IPS DF 4.7 (cell line): ENCODE results near the gene FUT6.
"Not testable (repeated sequence)": the region's sequence is repeated elsewhere in the genome, so short reads cannot be mapped to it uniquely, and the experiment has no call there.

Experiments used
- DNase-seq: peaks from one replicate; pipeline ENCODE4 v3.0.0-alpha.2; 2013; ENCODE audit warnings: low spot score; ENCODE audit errors: extremely low read depth

FUT6 gene

GRCh38 chr19:5786593-5787408 lies 52.7 kb downstream of the FUT6 start:
- DNase-seq: no peak

- no peak for DNase-seq
Measured at GRCh38 chr19:5785423-5785822, 54.1 kb downstream of the FUT6 start.

DNA sequence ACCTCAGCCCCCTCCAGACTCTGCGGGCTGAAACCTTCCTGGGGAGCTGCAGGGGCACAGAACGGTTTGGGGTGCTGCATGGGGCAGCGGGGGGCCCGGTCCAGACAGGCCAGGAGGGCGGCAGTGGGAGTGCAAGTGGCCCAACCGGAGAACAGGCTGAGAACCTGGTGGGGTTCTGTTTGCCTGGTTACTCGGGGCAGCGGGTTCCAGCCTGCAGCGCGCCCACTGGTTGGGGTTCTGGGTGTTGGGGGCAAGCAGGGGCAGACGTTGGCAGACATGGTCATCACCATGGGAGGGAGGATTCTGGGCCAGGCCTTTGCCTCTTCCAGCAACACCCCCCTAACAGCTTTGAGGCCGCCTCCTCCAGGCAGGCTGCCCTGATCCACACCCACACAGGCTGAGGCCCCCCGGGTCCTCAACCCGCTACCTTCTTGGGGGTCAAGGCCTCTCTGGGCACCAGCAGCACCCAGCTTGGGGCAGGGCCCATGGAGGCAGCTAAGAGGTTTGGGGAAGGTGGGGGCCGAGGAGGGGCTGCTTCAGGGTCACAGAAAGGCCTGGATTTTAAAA lies 54.8 kb downstream of the FUT6 start, which contains the start of gene PRR22:
PRR22 (minus strand) TSS at position 166 of the 567 bp plus-strand sequence; CDS start at position 80, 86 bp downstream.
- DNase-seq: no peak

- DNase-seq: no peak
Measured at GRCh38 chr19:5782945-5783919, 56.3 kb downstream of the FUT6 start.

DNA sequence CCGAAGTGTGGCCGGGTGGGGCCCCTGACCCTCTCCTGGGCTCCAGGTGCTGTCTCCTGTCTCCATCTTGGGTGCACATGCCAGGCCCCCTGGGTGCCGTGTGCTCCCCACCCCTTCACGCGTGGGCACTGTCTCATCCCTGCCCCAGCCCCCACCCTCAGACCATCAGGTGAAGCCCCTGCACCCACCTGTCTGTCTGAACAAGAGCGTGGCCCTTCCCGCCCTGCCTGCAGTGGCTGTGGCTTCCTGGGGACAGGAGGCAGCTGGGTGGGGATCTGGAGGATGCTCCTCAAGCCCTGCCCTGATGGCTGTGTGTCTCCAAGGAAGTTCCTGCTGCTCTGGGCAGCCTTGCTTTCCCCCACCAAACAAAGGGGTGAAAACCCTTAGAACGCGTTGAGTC lies 57.2 kb downstream of the FUT6 start:
- DNase-seq: no peak

- DNase-seq: not testable (repeated sequence)
Measured at GRCh38 chr19:5780916-5781315, 58.6 kb downstream of the FUT6 start.
